Stimulated activated CD4-positive, alpha-beta T cell treated with anti-CD3 and anti-CD28 coated beads, Interleukin-12 subunit alpha, Interleukin-12 subunit beta, amount 100 ng/mL, for 4 hours (primary cell): ENCODE measurements around the gene DCPS.
"Not testable (repeated sequence)": the region's sequence is repeated elsewhere in the genome, so short reads cannot be mapped to it uniquely, and the experiment has no call there.

Experiments used
- DNase-seq: peaks from one replicate; pipeline ENCODE4 v3.0.0-alpha.2; 2020

DCPS gene

DNA sequence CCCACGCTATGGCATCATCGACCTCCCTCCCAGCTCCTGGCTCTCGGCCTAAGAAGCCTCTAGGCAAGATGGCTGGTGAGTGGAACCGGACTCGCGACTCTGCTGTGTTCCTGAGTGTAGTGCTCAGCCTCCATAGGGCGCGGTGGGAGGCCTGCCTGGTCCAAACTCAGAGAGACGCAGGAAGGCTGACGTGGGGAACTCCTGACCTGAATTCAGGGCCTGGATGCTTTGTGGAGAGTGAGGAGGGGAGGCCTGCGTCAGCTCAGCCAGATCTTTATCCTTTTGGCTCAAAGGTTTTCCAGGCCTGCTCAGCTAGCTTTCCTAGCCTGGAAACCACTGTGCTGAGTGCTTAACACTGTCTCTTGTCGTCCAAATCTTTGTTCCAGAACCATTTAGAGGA is 13.0 kb upstream of the DCPS start:
- DNase-seq: no peak

DNA sequence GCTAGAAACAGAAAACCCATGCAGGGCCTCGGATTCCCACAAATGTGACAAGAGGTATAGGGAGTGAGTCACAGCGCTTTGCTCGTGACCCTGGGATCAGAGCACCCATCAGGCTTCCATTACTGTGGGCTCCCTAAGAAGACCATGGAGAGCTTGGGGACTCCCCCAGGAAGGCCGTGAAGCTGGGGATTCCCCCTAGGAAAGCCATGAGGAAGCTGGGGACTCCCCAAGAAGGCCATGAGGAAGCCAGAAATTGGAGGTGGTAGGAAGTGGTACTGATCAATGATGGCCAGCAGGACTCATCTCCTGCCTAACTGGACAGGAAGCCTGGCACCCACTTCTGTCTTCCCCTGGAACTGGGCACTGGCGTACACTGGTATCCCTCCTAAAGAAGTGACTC is 10.1 kb upstream of the DCPS start:
- no peak for DNase-seq

DNA sequence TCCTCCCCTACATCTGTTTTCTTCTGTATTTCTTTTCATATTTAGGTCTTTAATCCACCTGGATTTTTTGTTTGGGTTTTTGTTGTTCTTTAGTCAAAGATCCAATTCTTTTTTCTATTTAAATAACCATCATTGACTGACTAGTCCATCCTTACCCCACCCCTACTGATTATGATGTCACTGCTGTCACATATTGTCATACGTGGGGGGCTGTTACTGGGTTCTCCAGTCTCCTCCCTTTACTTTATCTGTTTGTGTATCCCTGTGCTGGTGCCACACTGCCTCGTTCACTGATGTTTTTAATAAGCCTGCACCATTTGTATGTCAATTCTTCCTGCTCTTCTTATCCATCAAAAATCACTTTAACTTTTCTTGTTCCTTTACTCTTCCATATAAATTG is 6.9 kb upstream of the DCPS start:
- no peak for DNase-seq

DNA sequence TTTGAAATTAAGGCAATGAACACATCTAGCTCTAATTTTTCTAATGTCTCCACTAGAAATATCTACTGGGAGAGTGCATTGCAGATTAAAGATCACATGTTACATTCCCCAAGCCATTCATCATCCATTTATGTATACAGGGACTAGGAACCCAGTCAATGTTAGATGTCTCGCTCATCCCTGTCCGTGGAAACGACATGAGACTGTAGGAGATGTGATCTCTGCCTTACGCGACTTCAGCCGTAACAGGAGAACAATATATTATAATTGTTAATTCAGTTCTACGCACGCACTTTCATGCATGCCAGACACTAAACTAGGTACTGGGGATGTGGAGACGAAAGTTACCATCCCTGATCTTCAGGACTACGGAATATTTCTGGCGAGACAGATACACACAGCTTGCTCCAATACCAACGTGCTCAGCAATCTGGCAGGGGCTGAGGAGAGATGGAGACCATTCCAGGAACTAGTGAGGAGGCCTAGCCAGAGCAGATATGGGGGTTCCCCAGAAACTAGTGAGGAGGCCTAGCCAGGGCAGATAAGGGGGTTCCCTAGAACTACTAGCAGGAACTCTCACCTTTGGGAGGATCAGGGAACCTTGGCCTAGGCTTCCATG is 706 bp downstream of the DCPS start:
- no peak for DNase-seq

DNA sequence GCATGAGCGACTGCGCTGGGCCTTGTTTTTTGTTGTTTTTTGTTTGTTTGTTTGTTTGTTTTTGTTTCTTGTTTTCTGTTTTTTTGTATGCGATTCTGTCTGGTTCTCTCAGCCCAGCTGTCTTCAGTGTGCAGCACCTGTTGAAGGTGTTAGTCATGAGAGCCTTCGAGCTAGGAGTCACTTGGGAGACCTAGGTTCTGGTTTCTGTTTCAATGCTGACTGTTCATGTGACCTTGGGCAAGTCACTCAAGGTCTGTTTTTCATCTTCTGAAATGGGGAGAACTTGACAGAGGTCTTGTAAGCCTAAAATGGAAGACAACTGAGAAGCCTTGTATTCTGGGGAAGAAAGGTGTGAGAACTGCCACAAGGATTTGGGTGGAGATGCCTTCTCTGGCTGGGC is 1.8 kb downstream of the DCPS start:
- no peak for DNase-seq

DNA sequence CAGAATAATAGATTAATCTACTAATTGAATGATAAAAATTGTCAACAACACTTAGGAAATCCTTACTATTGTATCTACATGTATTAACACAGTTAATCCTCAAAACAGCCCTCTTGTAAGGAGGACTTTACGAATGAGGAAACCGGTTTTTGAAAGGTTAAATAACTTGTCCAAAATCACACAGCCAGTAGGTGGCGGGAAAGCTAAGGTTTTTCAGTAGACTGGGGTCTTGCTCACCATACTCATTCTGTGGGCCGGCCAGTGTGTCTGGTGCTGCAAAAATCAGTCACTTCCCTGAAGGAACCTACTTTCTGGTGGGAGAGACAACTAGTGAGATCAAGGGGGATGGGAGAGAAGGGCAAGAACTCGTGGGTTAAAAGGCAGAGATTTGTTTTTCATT is 3.8 kb downstream of the DCPS start:
- DNase-seq: no peak

DNA sequence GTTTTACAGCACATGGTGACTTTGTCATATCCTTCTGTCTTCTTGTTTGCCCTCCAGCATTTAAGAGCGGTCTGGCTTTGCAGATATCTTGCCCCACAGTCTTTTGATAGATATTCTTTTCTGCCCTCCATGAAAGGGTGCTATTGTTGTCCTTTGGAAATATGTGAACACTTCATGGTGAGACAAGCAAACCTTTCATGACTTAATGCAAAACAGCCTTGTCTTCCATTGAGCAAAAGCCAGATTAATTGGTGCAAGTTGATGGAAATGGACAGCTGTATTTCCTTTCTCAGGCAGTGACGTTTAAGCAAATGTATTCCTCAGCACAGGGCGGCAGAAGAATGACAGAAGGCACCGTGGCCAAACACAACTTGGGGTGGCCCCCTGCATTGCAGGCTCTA is 4.4 kb downstream of the DCPS start:
- DNase-seq: no peak

DNA sequence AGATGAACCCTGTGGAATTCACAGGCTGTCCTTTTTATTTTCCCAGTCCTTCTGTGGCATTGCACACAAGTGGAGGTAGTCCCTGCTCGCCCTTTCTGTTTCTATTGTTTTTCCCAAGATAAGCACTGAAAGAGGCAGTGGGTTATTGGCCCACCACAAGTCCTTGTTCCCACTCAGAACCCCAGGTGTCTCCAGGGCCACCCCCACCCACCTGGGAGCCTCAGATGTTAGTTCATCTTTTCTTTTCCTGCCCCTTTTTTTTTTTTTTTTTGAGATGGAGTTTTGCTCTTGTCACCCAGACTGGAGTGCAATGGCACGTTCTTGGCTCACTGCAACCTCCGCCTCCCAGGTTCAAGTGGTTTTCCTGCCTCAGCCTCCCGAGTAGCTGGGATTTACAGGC is 4.9 kb downstream of the DCPS start:
- DNase-seq: not testable (repeated sequence)

DNA sequence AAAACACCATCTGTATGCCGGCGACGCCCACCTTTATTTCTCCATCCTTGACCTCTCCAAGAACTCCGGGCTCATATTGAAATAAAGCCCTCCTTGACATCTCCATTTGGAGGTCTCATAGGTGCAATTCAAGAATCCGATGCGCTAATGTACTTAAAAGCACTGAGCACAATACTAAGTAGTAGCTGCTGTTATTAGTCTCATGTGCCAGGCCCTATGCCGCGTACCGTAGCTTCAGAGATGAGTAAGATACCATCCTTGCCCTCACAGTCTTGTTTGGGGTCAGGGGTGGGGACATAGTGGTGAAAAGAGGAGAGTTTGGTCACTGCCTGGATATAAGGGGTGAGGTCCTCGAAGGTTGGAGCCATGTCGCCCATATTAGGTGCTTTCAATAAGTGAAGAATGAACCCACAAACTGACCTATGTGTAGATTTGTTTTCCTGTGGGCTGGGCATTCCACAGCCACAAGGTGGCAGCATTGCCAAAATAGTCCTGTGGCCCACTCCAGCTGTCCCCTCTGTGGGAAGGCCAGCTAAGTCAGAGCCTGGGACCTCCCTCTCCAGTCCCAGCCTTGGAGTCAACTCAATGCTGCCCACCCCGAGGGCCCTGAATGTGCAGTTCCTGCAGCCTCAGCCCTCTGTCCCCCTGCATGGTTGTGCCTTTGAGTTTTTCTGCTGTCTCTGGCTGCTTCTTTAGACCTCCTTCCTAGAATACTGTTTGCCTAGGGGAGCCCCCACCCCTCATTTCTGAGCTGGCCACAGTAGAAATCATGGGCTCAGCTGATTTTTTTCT is 6.5 kb downstream of the DCPS start:
- peak; percentile 48 for DNase-seq

DNA sequence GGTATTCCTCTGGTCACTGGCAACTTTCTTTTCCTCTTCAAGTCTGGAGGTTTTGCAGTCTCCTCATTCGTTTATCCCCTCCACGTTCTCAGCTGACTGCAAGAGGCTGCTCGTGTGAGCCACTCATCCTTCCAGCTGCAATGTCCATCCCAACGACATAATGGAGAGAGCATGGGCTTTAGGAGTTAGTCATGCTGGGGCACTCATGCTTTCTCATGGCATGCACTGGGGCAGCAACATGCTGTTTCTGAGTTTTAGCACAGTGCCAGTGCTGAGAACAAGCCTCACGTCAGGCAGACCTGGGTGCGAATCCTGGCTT is 7.1 kb downstream of the DCPS start:
- DNase-seq: no peak

DNA sequence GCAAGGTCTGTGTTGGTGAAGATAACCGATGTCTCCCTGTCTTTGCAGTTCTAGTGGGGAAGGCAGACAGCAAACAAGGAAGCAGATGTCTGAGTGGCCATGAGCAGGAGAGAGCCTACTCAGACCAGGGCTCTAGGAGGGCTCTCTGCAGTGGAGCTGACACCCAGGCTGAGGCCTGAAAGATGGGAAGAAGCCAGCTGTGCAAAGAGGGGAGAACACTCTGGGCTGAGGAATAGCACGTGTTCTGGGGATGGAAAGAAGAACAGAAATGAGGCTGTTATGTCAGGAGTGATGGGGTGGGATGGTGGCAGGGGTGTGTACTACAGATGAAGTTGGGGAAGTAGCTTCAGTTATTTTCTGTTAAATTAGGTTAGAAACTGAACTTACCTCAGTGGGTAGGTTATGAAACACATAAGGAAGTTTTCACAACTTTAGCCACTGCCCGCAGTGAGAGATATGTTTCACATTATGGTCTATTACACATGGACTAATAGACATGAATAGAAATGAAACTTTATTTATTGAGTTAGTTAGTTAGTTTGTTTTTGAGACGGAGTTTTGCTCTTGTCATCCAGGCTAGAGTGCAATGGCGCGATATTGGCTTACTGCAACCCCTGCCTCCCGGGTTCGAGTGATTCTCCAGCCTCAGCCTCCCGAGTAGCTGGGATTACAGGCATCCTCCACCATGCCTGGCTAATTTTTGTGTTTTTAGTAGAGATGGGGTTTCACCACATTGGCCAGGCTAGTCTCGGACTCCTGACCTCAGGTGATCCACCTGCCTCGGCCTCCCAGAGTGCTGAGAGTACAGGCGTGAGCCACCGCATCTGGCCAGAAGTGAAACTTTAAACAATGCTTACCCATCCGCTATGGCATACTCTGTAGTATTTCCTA is 7.8 kb downstream of the DCPS start:
- DNase-seq: no peak

DNA sequence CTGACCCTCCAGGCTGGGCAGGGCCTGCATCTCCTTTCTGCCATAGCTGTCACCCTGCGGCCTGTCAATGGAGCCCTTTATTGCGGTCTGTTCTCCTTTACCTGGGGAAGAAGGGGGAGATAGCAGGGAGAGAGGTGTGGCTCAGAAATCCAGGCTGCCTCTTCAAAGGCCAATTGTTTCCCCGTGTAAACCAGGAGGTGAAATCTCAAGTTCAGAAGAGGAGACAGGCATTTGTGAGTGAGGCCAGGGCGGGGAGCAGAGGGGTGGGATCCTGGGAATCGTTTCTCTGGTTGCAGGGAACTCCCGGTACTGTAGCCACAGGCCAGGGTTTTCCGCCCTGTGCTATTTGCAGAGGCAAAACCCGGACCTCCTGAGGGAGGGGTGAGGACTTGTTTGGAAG is 9.1 kb downstream of the DCPS start:
- DNase-seq: no peak

DNA sequence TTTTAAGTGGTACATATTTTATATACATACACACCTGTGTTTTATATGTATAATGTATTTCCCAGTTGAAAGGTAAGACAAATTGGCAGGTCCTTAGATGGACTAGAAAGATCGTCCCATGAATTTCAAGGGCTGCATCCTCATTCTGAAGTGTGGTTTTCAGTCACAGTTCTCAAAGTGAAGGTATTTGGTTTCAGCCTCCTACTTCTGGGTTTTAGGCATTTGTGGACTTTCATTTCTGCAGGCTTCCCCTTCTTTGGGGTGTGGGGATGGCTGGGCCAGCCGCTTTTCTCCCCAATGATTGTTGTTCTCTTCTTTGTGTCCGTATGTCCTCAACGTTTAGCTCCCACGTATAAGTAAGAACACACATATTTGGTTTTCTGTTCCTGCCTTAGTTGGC is 10.0 kb downstream of the DCPS start:
- DNase-seq: no peak

DNA sequence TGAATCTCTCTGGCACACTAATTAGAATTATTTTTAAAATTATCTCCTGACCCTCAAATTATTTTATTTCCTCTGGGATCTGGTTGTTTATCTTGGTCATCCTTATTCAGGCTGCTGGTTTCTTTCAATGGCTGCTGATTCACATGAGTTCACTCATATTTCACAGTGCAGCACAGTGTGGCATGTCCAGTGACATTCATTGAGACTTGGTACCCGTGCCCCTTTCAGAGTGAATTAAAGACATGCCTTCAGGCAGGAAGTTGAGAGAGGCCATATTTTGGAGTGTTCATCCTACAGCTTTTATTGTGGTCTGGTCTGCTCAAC is 13.5 kb downstream of the DCPS start:
- no peak for DNase-seq

DNA sequence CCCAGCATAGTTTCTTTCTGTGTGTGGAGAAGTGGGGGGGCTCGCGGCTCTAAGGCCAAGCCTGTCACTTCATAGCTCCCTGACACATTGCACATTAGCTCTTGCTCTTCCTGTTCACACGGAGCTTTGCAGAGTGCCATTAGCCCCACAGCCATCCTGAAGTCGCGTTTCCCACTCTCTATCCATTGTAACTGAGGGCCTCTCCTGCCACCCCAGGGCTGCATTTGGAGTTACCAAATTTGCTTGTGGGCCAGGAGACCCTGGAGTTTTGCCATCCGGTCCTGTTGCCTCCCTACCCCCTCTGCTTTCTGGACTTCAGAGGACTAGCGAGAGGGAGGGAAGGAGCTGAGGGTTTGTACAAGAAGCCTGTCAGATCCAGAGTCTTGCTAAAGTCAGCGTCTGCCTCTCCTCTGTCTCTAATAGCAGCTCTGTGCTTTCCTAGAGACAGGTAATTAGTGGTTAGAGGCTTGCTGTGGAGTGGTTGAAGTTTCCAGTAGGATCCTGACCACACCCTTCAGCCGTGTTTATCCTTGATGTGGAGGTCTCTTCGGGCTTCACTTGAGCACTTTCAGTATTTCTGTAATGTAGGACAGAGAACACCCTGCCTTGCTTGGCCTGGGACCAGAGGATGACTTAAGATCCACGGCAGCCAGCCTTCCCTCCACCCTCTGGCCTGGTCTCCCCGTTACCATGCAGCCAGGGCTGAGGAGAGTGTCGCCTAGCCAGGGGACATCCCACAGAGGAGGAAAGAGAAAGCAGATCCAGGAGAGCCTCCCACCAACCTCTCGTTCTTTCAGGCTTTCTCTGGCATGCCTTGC is 14.1 kb downstream of the DCPS start:
- no peak for DNase-seq

DNA sequence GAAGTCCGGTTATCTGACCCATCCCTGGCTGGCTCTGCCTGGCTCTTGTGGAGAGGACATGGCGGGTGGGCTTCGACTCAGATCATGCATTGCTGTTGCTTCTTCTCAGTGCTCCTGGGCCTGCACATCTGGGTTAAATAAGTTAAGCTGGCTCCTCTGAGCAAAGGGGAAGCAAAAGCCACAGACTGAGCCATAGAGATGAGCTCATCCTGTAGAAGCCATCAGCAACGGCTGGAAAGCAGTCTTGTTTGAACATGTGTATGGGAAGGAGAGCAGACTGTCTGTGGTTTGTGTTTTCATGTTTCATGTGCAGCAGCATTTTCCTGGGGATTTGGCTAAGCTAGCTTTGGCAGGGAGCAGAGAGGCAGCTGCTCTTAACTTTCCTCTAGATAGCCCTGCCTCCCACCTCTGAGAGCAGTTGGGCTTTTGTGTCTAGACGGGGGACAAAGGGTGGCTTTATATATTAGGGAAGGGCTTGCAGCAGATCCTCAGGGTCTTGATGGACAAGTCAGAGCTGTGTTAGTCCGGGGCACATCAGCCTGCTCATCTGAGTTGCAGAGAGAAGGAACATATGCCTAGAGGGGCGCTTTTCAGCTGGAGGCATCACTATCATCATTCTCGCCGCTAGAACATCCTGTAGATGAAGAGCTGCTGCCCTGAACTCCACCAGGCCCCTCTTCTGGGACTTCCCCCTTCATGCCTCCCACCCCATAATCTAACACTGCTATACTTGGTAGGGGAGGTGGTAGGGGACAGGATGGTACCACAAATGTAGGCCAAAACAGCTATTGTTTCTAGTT is 14.9 kb downstream of the DCPS start:
- DNase-seq: no peak

DNA sequence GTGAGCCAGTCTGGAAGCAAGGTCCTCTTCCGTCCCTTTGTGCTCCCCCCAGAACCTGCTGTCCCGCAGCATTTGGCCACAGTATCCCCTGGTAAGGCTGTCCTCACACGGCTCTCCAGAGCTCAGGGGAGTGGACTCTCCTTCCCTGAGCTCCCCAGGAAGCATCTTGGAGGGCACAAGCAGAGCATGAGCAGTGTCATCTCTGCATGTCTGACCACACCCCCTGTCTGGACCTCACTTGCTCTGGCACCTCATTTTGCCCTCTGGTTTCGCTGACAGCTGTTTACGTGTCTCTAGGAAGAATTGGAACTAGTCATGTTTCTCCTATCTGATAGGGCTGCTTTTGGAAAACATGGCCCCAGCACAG is 15.5 kb downstream of the DCPS start:
- DNase-seq: no peak

DNA sequence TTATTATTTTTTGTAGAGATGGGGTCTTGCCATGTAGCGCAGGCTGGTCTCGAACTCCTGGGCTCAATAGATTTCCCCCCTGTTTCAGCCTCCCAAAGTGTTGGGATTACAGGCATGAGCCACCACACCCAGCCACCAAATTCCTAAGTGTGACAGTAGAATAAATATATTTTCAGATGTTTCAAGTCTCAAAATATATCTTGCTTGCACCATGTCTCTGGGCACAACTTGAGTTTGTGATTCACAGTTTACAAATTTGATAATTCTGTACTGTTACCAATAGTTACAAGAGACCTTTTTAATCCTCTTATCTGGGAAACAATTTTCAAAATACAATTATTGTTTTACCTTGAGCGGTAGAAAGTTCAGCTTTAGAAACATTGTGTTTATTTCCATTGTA is 19.1 kb downstream of the DCPS start:
- DNase-seq: no peak

DNA sequence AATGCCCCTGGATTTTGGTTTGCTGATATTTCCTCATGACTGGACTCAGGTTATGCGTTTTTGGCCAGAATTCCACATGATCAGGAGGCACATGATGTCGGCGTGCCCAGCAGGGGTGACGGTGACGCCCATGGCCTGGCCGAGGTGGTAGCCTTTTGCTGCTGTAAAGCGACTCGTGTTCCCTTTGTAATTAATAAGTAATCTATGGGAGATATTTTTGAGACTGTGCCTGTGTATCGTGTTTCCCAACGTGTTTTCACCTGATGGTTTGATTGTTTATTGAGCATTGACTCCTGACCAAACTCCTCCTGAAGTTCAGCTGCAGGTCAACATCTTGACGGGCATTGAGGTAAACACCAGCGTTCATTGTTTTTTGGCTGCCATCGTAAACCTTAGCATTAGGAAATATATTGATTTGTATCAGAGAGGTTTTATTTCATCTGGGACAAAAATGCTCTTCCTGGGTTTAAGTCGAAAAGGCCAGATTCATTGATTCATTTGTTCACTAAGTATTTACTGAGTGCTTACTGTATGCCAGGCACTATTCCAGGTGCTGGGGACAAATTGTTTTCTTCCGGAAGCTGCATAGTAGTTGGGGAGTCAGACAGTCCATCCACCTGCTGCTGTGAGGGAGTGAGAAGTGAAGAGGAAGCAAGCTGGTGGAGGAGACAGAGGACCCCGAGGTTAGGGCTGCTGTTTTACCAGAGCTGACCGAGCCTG is 23.6 kb downstream of the DCPS start:
- no peak for DNase-seq

DNA sequence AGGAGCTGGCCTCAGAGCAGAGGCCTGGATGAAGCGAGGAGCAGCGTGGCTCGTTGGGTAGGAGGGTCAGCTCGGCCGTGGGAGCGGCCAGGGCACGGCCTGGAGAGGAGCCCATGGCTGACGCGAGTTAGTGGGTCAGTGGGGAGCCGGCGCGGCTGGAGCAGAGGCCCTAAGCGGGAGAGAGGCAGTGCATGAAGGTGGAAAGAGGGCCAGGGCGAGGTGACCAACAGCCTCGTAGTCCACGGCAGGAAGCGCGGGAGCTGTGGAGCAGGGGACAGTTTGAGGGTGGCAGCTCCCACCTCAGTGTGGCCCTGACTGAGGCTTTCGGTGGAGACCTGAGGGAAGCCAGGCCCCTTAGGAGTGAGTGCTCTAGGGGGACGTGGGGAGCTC is 24.1 kb downstream of the DCPS start:
- no peak for DNase-seq

DNA sequence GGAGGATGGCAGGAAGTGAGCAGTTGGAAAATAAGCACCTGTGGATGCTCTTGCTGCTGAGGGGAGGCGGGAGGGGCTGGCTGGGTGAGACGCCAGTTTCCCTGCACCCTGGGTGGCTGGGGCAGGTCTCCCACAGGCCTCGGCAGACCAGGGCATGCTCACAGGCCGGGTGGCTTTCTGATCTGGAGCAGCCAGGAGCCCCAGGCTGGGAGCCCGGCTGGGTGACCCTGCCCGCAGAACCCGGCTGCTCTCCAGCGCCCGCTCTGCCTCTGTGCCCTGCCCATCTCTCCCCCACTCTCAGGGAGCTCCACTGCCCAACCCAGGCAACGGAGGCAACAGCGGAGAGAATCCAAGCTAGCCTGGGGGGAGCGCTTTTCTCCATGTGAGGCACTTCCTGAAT is 24.6 kb downstream of the DCPS start:
- no peak for DNase-seq
